Activated CD4-positive, alpha-beta T cell treated with anti-CD3 and anti-CD28 coated beads, Interleukin-2, Interleukin-6, amounts not matched to agents 100 ng/mL and 50 ng/mL, durations not matched to agents 16 hours and 8 hours (primary cell): ENCODE results near the gene BAG3.
"Not testable (repeated sequence)": the region's sequence is repeated elsewhere in the genome, so short reads cannot be mapped to it uniquely, and the experiment has no call there.

ENCODE experiments used
- DNase-seq: peaks from one replicate; pipeline ENCODE4 v3.0.0-alpha.2; 2020

The BAG3 gene

GRCh38 chr10:119650692-119651513 is at the start of gene BAG3:
Gene BAG3, plus strand, starts transcription at chr10:119651380. Its CDS starts 296 bp downstream, at chr10:119651676.
- peak; percentile 89 for DNase-seq

GRCh38 chr10:119602241-119603095 is 48.7 kb upstream of the BAG3 start:
- DNase-seq: peak; percentile 55

- no peak for DNase-seq
Observed at GRCh38 chr10:119604468-119604867, 46.7 kb upstream of the BAG3 start.

GRCh38 chr10:119608316-119609155 is 42.6 kb upstream of the BAG3 start:
- DNase-seq: peak; percentile 21

GRCh38 chr10:119609516-119609915 is 41.7 kb upstream of the BAG3 start:
- DNase-seq: no peak

GRCh38 chr10:119611433-119611832 is 39.7 kb upstream of the BAG3 start:
- no peak for DNase-seq

- DNase-seq: no peak
Observed at GRCh38 chr10:119613741-119614140, 37.4 kb upstream of the BAG3 start.

- DNase-seq: no peak
Observed at GRCh38 chr10:119614686-119615085, 36.5 kb upstream of the BAG3 start.

- no peak for DNase-seq
Observed at GRCh38 chr10:119616882-119617570, 34.2 kb upstream of the BAG3 start.

- no peak for DNase-seq
Observed at GRCh38 chr10:119619215-119619614, 32.0 kb upstream of the BAG3 start.

GRCh38 chr10:119619811-119620210 is 31.4 kb upstream of the BAG3 start:
- not testable (repeated sequence) for DNase-seq

- no peak for DNase-seq
Observed at GRCh38 chr10:119620241-119621077, 30.7 kb upstream of the BAG3 start.

- DNase-seq: no peak
Observed at GRCh38 chr10:119621078-119621384, 30.1 kb upstream of the BAG3 start.

GRCh38 chr10:119625570-119626280 is 25.5 kb upstream of the BAG3 start:
- DNase-seq: no peak

- DNase-seq: no peak
Observed at GRCh38 chr10:119630300-119630699, 20.9 kb upstream of the BAG3 start.

GRCh38 chr10:119633538-119634218 is 17.5 kb upstream of the BAG3 start:
- no peak for DNase-seq

GRCh38 chr10:119634219-119634544 is 17.0 kb upstream of the BAG3 start:
- no peak for DNase-seq

GRCh38 chr10:119637631-119638030 is 13.5 kb upstream of the BAG3 start:
- DNase-seq: no peak

GRCh38 chr10:119638982-119639381 is 12.2 kb upstream of the BAG3 start:
- no peak for DNase-seq

- no peak for DNase-seq
Observed at GRCh38 chr10:119640384-119640783, 10.8 kb upstream of the BAG3 start.
